Keratinocyte (primary cell): ENCODE data around the gene RPS8. TPM values are rescaled to one million over a fixed set of nuclear protein-coding genes. Genes with fewer than 3 reads are reported as not detected.

Source experiments
- DNase-seq: peaks from one replicate; pipeline ENCODE4 v3.0.0-alpha.2; 2011; ENCODE audit warnings: low read depth, missing footprints, low spot score
- FAIRE-seq: peaks from 2 replicates; lab custom pipeline; 2011; peaks lifted over from hg19 to GRCh38; lab: Jason Lieb, UNC
- H2AFZ ChIP-seq: 2 replicates; pipeline ENCODE4 v1.6.0; 2012; ENCODE audit warnings: low read length, control low read depth, inconsistent platforms; ENCODE audit not compliant: control insufficient read depth
- H3K27ac ChIP-seq: 2 replicates; pipeline ENCODE4 v1.5.1; 2011; ENCODE audit warnings: low read length; ENCODE audit not compliant: control insufficient read depth, insufficient read depth
- H3K27me3 ChIP-seq: 3 replicates; pipeline ENCODE4 v1.6.0; 2011; ENCODE audit warnings: low read length; ENCODE audit not compliant: control insufficient read depth, insufficient read depth; ENCODE audit errors: extremely low read depth
- H3K36me3 ChIP-seq, 2 experiments: 2 replicates in 1 of 2; 3 replicates in 1 of 2; pipeline ENCODE4 v1.5.1; 2011; ENCODE audit warnings: low read length in 2 of 2, mild to moderate bottlenecking in 1 of 2; ENCODE audit not compliant: control insufficient read depth in 2 of 2, insufficient read depth in 2 of 2; ENCODE audit errors: extremely low read depth in 1 of 2
- H3K4me1 ChIP-seq: 3 replicates; pipeline ENCODE4 v1.5.1; 2011; ENCODE audit warnings: low read length; ENCODE audit not compliant: control insufficient read depth, insufficient read depth; ENCODE audit errors: extremely low read depth
- H3K4me2 ChIP-seq: 3 replicates; pipeline ENCODE4 v1.6.0; 2011; ENCODE audit warnings: low read depth, low read length; ENCODE audit not compliant: control insufficient read depth, insufficient read depth; ENCODE audit errors: extremely low read depth
- H3K4me3 ChIP-seq, 3 experiments: fragments of 200-600 bp in 1 of 3; sonication (generic) in 1 of 3; 2 replicates in 2 of 3; 3 replicates in 1 of 3; pipeline ENCODE4 v1.5.1; 2011 to 2016; ENCODE audit warnings: low read length in 3 of 3, mild to moderate bottlenecking in 3 of 3, control low read depth in 2 of 3, inconsistent platforms in 1 of 3, low read depth in 1 of 3, mixed read lengths in 1 of 3, mixed run types in 1 of 3, moderate library complexity in 1 of 3; ENCODE audit not compliant: control insufficient read depth in 2 of 3, insufficient read depth in 2 of 3; ENCODE audit errors: extremely low read depth in 1 of 3
- H3K79me2 ChIP-seq: 2 replicates; pipeline ENCODE4 v1.6.0; 2012; ENCODE audit warnings: low read length; ENCODE audit not compliant: control insufficient read depth, insufficient read depth
- H3K9ac ChIP-seq: 3 replicates; pipeline ENCODE4 v1.6.0; 2011; ENCODE audit warnings: low read length; ENCODE audit not compliant: control insufficient read depth, insufficient read depth; ENCODE audit errors: extremely low read depth
- H3K9me1 ChIP-seq: 3 replicates; pipeline ENCODE4 v1.6.0; 2011; ENCODE audit warnings: low read length; ENCODE audit not compliant: control insufficient read depth, insufficient read depth; ENCODE audit errors: extremely low read depth
- H3K9me3 ChIP-seq: 2 replicates; pipeline ENCODE4 v1.5.1; 2012; ENCODE audit warnings: low read depth, low read length; ENCODE audit not compliant: control insufficient read depth
- H4K20me1 ChIP-seq: 3 replicates; pipeline ENCODE4 v1.6.0; 2011; ENCODE audit warnings: low read length; ENCODE audit not compliant: control insufficient read depth, insufficient read depth; ENCODE audit errors: extremely low read depth
- EZH2 ChIP-seq: IDR thresholded peaks from one replicate; pipeline ENCODE4 v1.6.1; 2012; ENCODE audit warnings: inconsistent platforms, mild to moderate bottlenecking, low read length, moderate library complexity
- dilution Hi-C: fragments of 300-500 bp; cut with MboI; formaldehyde crosslinking; loops from one replicate; pipeline ENCODE4 v1.7.0; 2020; ENCODE audit warnings: low sequenced_read_pairs; ENCODE audit not compliant: extremely low pct_ligation_motif_present
- polyA plus RNA-seq, 5 experiments: library from polyadenylated mRNA; depleted of rRNA in 3 of 5; stranded (reverse) in 3 of 5; stranded (forward) in 1 of 5; unstranded in 1 of 5; fragments of >200 nt; gene quantifications; 1 replicate in 1 of 5; 2 replicates in 3 of 5; 3 replicates in 1 of 5; pipeline versions ENCODE4 v1.2.1 to v1.2.3, GENCODE V29; 2011 to 2012; ENCODE audit warnings: missing spikeins in 2 of 5, low read depth in 1 of 5, low replicate concordance in 1 of 5
- TF ChIP-seq, protein P1 (sequence below), 3 experiments: IDR thresholded peaks in 1 of 3; conservative IDR thresholded peaks in 1 of 3; optimal IDR thresholded peaks in 1 of 3; 2 replicates in 2 of 3; 3 replicates in 1 of 3; pipeline versions ENCODE3 to v1.5.1; 2011; ENCODE audit warnings: low read length in 3 of 3, mild to moderate bottlenecking in 3 of 3, moderate library complexity in 2 of 3, control low read depth in 1 of 3, inconsistent platforms in 1 of 3; ENCODE audit not compliant: insufficient read depth in 2 of 3; ENCODE audit errors: extremely low read depth in 1 of 3

RPS8 gene
- polyA plus RNA-seq, 1 donor (not counting 4 experiments of a cell fraction or from before 2014, with no cell fraction given), result 2,149 TPM

DNA sequence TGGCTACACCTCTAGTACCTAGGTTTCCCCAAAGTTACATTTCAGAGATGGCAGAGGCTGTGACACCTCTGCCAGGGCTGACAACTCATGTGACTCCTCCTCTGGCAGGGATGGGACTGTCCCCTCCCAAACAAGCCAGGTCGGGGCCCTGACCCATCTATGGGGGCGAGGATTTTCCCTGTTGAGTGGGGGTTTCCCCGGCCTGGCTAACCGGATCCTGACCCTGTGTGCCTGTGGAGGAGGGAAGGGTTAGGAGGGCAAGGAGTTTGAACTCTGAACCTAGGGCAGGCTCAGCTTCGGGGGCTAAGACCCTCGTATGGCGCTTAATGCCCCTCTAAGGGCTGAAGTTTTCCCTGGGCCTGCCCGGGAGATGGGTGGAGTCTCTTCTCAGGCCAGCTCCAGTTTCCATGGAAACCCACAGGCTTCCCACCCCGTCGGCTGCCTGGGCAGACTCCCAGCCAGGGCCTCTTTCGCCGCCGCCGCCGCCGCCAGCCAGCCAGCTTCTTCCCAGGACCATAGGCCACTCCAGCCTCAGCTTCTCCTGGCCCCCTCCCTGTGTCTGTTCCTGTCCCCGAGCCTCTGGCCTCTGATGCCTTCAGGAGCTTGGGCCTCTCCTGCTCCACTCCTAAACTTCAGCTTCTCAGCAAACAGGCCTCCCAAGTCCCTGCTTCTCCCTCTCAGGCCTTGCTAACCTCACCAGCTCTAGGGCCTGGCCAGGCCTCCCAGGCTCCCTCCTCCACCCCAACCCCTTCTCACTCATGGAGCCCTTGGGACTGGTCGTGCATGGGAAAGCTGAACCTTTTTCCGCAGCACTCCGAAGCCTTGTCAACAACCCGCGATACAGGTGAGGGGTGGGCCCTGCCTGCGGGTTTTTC is 33.0 kb downstream of the RPS8 start, which contains the start of gene BTBD19:
Gene BTBD19 (plus strand): TSS at position 461 of the 875 bp plus-strand sequence. CDS start 298 bp downstream, at position 759.
- Histone ChIP-seq H3K79me2 (peaks cover 12% of the 10 kb centered on the region), H3K9me1 (no peaks in the 10 kb centered on the region), H4K20me1 (no peaks in the 10 kb centered on the region), H3K9ac (peak within 1 kb of the TSS; percentile 78), H3K9me3 (no peaks in the 10 kb centered on the region), H2AFZ (no peak within 1 kb of the TSS), H3K27ac (peak within 1 kb of the TSS; percentile 95), H3K4me3 (peak within 1 kb of the TSS in 2 of 3 experiments; percentile 36 to 43), H3K36me3 (peaks cover 20 to 52% of the 10 kb centered on the region in 2 experiments), H3K4me2 (peak within 1 kb of the TSS; percentile 81), H3K27me3 (no peaks in the 10 kb centered on the region), H3K4me1 (peaks cover 53% of the 10 kb centered on the region)
- TF ChIP-seq EZH2, result no peak
- TF ChIP-seq, protein P1, sequence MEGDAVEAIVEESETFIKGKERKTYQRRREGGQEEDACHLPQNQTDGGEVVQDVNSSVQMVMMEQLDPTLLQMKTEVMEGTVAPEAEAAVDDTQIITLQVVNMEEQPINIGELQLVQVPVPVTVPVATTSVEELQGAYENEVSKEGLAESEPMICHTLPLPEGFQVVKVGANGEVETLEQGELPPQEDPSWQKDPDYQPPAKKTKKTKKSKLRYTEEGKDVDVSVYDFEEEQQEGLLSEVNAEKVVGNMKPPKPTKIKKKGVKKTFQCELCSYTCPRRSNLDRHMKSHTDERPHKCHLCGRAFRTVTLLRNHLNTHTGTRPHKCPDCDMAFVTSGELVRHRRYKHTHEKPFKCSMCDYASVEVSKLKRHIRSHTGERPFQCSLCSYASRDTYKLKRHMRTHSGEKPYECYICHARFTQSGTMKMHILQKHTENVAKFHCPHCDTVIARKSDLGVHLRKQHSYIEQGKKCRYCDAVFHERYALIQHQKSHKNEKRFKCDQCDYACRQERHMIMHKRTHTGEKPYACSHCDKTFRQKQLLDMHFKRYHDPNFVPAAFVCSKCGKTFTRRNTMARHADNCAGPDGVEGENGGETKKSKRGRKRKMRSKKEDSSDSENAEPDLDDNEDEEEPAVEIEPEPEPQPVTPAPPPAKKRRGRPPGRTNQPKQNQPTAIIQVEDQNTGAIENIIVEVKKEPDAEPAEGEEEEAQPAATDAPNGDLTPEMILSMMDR (optimal IDR thresholded peaks at IDR 0.05 in 1 of 3, IDR thresholded peaks at IDR 0.05 in 1 of 3, conservative IDR thresholded peaks at IDR 0.05 in 1 of 3; ENCODE audit: extremely low read depth in 1 of 3, insufficient read depth in 2 of 3, low read length in 3 of 3), result no peak
- FAIRE-seq, result no peak
- dilution Hi-C loops, result no loop called here
- no peak for DNase-seq

DNA sequence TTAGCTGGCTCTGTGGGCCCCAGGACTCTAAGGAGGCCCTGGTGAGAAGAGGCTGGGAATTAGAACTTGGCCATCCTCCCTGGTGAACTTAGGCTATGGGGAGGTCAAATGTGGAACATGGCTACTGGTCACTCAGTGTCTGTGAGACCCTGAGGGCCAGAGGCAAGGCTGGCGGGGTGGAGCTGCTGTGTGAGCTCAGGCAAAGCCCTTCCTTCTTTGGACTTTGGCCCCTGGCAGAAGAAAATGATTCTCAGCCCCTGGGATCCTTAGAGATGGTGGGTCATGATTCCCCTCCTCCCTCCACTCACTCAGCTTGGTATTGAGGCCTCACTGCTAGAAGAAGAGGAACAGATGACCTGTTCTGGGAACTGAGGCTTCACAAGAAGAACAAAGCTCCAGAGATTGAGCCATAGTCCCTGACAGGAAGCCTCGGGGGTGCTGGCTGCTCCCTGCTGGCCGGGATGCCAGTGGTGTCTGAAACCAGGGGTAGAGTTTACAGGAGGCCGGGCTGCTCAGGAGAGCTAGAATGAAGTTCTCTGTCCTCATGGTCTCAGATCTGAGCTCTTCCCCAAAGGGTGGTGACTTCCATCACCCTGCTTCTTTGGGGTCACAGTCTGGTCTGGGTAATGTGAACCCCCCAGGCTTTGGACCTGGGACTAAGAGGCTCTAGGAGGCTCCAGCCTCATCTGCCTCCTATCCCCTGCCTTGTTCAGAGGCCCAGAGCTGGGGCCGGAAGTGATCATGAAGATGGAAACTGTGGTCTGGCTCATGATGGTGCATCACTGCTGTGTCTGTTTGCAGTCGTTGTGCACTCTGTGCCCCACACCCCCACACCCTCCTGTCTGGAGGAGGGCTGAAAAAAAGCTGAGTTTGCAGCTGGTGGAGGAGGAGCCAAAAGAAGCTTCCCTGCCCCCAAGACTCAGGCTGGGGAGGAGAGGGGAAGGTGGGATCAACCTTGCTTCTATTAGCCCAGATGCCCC is 33.9 kb downstream of the RPS8 start:
- peak overlapping the region; percentile 95 for H3K27ac ChIP-seq
- H3K36me3 ChIP-seq, result peaks cover 13 to 42% of the 10 kb centered on the region in 2 experiments
- dilution Hi-C loops, result no loop called here
- no peak overlapping the region for H3K4me3 ChIP-seq
- H3K9ac ChIP-seq, result peak overlapping the region; percentile 78
- no peaks in the 10 kb centered on the region for H3K9me1 ChIP-seq
- H2AFZ ChIP-seq, result no peak overlapping the region
- DNase-seq, result no peak
- H3K4me2 ChIP-seq, result peak overlapping the region; percentile 81
- no peaks in the 10 kb centered on the region for H3K9me3 ChIP-seq
- no peak for TF ChIP-seq EZH2
- TF ChIP-seq, protein P1 (optimal IDR thresholded peaks at IDR 0.05 in 1 of 3, IDR thresholded peaks at IDR 0.05 in 1 of 3, conservative IDR thresholded peaks at IDR 0.05 in 1 of 3; ENCODE audit: extremely low read depth in 1 of 3, insufficient read depth in 2 of 3, low read length in 3 of 3), result no peak
- peaks cover 3% of the 10 kb centered on the region for H3K79me2 ChIP-seq
- no peaks in the 10 kb centered on the region for H3K27me3 ChIP-seq
- peaks cover 46% of the 10 kb centered on the region for H3K4me1 ChIP-seq
- H4K20me1 ChIP-seq, result no peaks in the 10 kb centered on the region
- FAIRE-seq, result peak; percentile 34
